Inflammatory macrophage treated with lipopolysaccharide for 4 hours (primary cell): ENCODE measurements around the gene CIB2.
"Not testable (repeated sequence)": the region's sequence is repeated elsewhere in the genome, so short reads cannot be mapped to it uniquely, and the experiment has no call there.

Source experiments
- DNase-seq: peaks from one replicate; pipeline ENCODE4 v3.0.0-alpha.2; 2020

CIB2 gene

GRCh38 chr15:78131295-78132061 is at the start of gene CIB2:
Gene CIB2 (minus strand): TSS chr15:78131445. CDS start chr15:78131215, 230 bp downstream.
- peak; percentile 61 for DNase-seq

- DNase-seq: no peak
These were observed 48.7 kb upstream of the CIB2 start for GRCh38 chr15:78179906-78180305.

- DNase-seq: no peak
These were observed 48.1 kb upstream of the CIB2 start for GRCh38 chr15:78179286-78179840.

- DNase-seq: no peak
These were observed 46.8 kb upstream of the CIB2 start for GRCh38 chr15:78178064-78178463.

- DNase-seq: peak; percentile 10
These were observed 46.2 kb upstream of the CIB2 start for GRCh38 chr15:78177447-78177873.

GRCh38 chr15:78175330-78175729 is 44.1 kb upstream of the CIB2 start:
- DNase-seq: no peak

GRCh38 chr15:78174401-78174800 is 43.2 kb upstream of the CIB2 start:
- no peak for DNase-seq

- no peak for DNase-seq
These were observed 40.7 kb upstream of the CIB2 start for GRCh38 chr15:78171864-78172472.

GRCh38 chr15:78170848-78171773 is 39.9 kb upstream of the CIB2 start:
- peak; percentile 86 for DNase-seq

- no peak for DNase-seq
These were observed 37.4 kb upstream of the CIB2 start for GRCh38 chr15:78168608-78169007.

- no peak for DNase-seq
These were observed 36.1 kb upstream of the CIB2 start for GRCh38 chr15:78167227-78167888.

GRCh38 chr15:78164010-78164409 is 32.8 kb upstream of the CIB2 start:
- DNase-seq: no peak

GRCh38 chr15:78162038-78162437 is 30.8 kb upstream of the CIB2 start:
- no peak for DNase-seq

- no peak for DNase-seq
These were observed 28.1 kb upstream of the CIB2 start for GRCh38 chr15:78159395-78159794.

- DNase-seq: no peak
These were observed 26.0 kb upstream of the CIB2 start for GRCh38 chr15:78157203-78157602.

- no peak for DNase-seq
These were observed 25.4 kb upstream of the CIB2 start for GRCh38 chr15:78156653-78157052.

- DNase-seq: no peak
These were observed 24.2 kb upstream of the CIB2 start for GRCh38 chr15:78155355-78155939.

GRCh38 chr15:78154955-78155354 is 23.7 kb upstream of the CIB2 start:
- no peak for DNase-seq

GRCh38 chr15:78151075-78151474 is 19.8 kb upstream of the CIB2 start:
- not testable (repeated sequence) for DNase-seq

GRCh38 chr15:78149805-78150751 is 18.8 kb upstream of the CIB2 start:
- DNase-seq: no peak
